Adrenal gland (tissue), 12 donors: ENCODE measurements around the gene FCSK. TPM values are rescaled to one million over a fixed set of nuclear protein-coding genes. Genes with fewer than 3 reads are reported as not detected.

Experiments
- DNase-seq, 7 donors: peaks; one replicate each; pipeline ENCODE4 v3.0.0-alpha.2; 2019 to 2020
- H3K27ac ChIP-seq, 5 donors: fragments of 200-600 bp; sonication (generic) in 4 of 5; 1 replicate in 3 of 5; 2 replicates in 2 of 5; pipeline versions ENCODE4 v1.5.1 to v1.8.0; 2016 to 2020; ENCODE audit warnings: mild to moderate bottlenecking in 1 of 5
- H3K27me3 ChIP-seq: fragments of 200-600 bp; 2 replicates; pipeline ENCODE4 v1.8.0; 2021
- H3K36me3 ChIP-seq, 2 donors: fragments of 200-600 bp; replicated peaks in 1 of 2; 1 replicate in 1 of 2; 2 replicates in 1 of 2; pipeline versions ENCODE4 v1.5.1 to v1.8.0; 2018 to 2022
- H3K4me1 ChIP-seq, 2 donors: fragments of 200-600 bp; replicated peaks in 1 of 2; 1 replicate in 1 of 2; 2 replicates in 1 of 2; pipeline versions ENCODE4 v1.5.1 to v1.8.0; 2018 to 2021
- H3K4me3 ChIP-seq, 4 donors: fragments of 200-600 bp; sonication (generic) in 3 of 4; one replicate each; pipeline ENCODE4 v1.5.1; 2016 to 2018
- H3K9me3 ChIP-seq, 3 donors: fragments of 200-600 bp; sonication (generic) in 1 of 3; replicated peaks in 1 of 3; 1 replicate in 2 of 3; 2 replicates in 1 of 3; pipeline versions ENCODE4 v1.5.1 to v1.8.0; 2016 to 2021
- POLR2A ChIP-seq, 2 donors: fragments of 450-650 bp; IDR thresholded peaks; one replicate each; pipeline ENCODE4 v1.6.1; 2017; ENCODE audit warnings: antibody characterized with exemption in 2 of 2, mild to moderate bottlenecking in 2 of 2, moderate library complexity in 1 of 2
- WGBS, 4 donors: extraction: QIAGEN DNeasy Blood & Tissue Kit in 2 of 4; methylation state at CpG; one replicate each; pipeline versions ENCODE4 v1.1.5 to v1.1.7; 2013 to 2017; 5-methylcytosine and 5-hydroxymethylcytosine counted together
- intact Hi-C, 2 donors: fragments of 100-400 bp; cut with DNase I; formaldehyde crosslinking; loops; one replicate each; pipeline versions ENCODE4 v1.14.1 to v1.15.0; 2022 to 2023
- polyA plus RNA-seq, 3 donors: library from polyadenylated mRNA; stranded (reverse); fragments of 200-250 nt in 2 of 3; fragments of 350-450 nt in 1 of 3; fragmentation: Illumina TruSeq in 1 of 3; extraction: RNeasy Lipid Tissue Mini Kit (QIAGEN cat#74804) in 1 of 3; gene quantifications; one replicate each; pipeline ENCODE4 v1.2.3, GENCODE V29; 2013 to 2014
- total RNA-seq, 9 donors: library from RNA; depleted of rRNA in 4 of 9; stranded (reverse); fragments of >200 nt in 4 of 9; fragments of 120-200 nt in 1 of 9; fragmentation: NEBNext Ultra II Directional in 1 of 9; extraction: Animal tissue kit (Norgen Biotek cat#: 25700) in 1 of 9; gene quantifications; one replicate each; pipeline versions ENCODE4 v1.1.0 to v1.2.4, GENCODE V29; 2013 to 2023
- TF ChIP-seq, protein P1 (sequence below), 6 experiments: fragments of 450-650 bp in 4 of 6; fragments of 200-600 bp in 2 of 6; sonication (generic) in 1 of 6; IDR thresholded peaks; 1 replicate in 5 of 6; 2 replicates in 1 of 6; pipeline versions ENCODE4 v1.5.1 to v1.8.0; 2016 to 2021; ENCODE audit warnings: antibody characterized with exemption in 6 of 6, mild to moderate bottlenecking in 2 of 6, moderate library complexity in 1 of 6
- donor health status: healthy with polysubstance abuse.
- donor health status: Bipolar disorder and iron deficiency.
- donor health status: DM: yes; HTN: yes; CAD: no.
- donor health status: DM: no; HTN: no; CAD: no.
- donor health status: DM: no; HTN: no; CAD: no.
- donor health status: DM: yes; HTN: yes; CAD: no.

Gene FCSK
- total and polyA plus RNA-seq, 12 donors = 5.2 to 34.8 (median 23.0) TPM

- Histone ChIP-seq H3K27me3 (no peaks in the 10 kb centered on the region), H3K27ac (no peak overlapping the region), H3K36me3 (no peaks in the 10 kb centered on the region), H3K4me3 (no peak overlapping the region), H3K9me3 (no peaks in the 10 kb centered on the region), H3K4me1 (peaks cover 0 to 10% of the 10 kb centered on the region in 2 donors)
- no peak for DNase-seq
- intact Hi-C loops = no loop called here
- no peak for TF ChIP-seq POLR2A (IDR thresholded peaks at IDR 0.05)
- TF ChIP-seq, protein P1, sequence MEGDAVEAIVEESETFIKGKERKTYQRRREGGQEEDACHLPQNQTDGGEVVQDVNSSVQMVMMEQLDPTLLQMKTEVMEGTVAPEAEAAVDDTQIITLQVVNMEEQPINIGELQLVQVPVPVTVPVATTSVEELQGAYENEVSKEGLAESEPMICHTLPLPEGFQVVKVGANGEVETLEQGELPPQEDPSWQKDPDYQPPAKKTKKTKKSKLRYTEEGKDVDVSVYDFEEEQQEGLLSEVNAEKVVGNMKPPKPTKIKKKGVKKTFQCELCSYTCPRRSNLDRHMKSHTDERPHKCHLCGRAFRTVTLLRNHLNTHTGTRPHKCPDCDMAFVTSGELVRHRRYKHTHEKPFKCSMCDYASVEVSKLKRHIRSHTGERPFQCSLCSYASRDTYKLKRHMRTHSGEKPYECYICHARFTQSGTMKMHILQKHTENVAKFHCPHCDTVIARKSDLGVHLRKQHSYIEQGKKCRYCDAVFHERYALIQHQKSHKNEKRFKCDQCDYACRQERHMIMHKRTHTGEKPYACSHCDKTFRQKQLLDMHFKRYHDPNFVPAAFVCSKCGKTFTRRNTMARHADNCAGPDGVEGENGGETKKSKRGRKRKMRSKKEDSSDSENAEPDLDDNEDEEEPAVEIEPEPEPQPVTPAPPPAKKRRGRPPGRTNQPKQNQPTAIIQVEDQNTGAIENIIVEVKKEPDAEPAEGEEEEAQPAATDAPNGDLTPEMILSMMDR (IDR thresholded peaks at IDR 0.05) = no peak
- WGBS, 4 donors = 88 to 93% (median 91%) methylated on average over 7 of the region's 7 CpGs
These were observed 1.5 kb downstream of the FCSK start for GRCh38 chr16:70455910-70456309.

DNA sequence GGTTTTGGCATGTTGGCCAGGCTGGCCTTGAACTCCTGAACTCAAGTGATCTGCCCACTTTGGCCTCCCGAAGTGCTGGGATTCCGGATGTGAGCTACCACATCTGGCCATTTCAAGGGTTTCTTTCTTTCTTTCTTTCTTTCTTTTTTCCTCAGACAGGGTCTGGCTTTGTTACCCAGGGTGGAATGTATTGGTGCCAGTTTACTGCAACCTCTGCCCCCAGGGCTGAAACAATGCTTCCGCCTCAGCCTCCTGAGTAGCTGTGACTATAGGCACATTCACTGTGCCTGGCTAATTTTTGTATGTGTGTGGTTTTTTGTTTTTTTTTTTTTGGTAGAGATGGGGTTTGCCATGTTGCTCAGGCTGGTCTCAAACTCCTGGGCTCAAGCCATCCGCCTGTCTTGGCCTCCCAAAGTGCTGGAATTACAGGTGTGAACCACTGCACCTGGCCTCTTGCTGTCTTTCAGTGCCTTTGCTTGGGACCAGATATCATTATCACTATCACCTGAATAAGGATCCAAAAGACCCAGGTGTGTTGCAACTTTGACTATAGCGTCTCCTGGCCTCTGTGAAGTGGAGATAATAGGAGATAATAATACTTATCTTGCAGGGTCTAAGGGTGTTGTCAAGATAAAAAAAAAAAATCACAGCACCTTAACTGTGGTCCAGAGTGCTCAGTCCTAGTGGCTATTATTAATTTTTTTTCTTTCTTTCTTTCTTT lies 3.2 kb downstream of the FCSK start:
- Histone ChIP-seq H3K36me3 (no peaks in the 10 kb centered on the region), H3K27me3 (no peaks in the 10 kb centered on the region), H3K9me3 (no peaks in the 10 kb centered on the region), H3K27ac (no peak overlapping the region), H3K4me1 (peaks cover 0 to 10% of the 10 kb centered on the region in 2 donors), H3K4me3 (no peak overlapping the region)
- DNase-seq = no peak
- 84 to 91% (median 86%) methylated on average over 5 of the region's 5 CpGs for WGBS, 4 donors
- intact Hi-C loops = no loop called here
- TF ChIP-seq, protein P1 (IDR thresholded peaks at IDR 0.05) = no peak
- no peak for TF ChIP-seq POLR2A (IDR thresholded peaks at IDR 0.05)

GRCh38 chr16:70460737-70461261 lies 6.4 kb downstream of the FCSK start:
- H3K4me1 ChIP-seq = no peaks in the 10 kb centered on the region
- H3K36me3 ChIP-seq = peaks cover 0 to 8% of the 10 kb centered on the region in 2 donors
- no peak overlapping the region for H3K27ac ChIP-seq
- whole genome bisulfite sequencing, 4 donors = 78 to 82% (median 79%) methylated on average over 3 to 8 of the region's 8 CpGs
- DNase-seq = no peak
- no peak for TF ChIP-seq POLR2A (IDR thresholded peaks at IDR 0.05)
- TF ChIP-seq, protein P1 (IDR thresholded peaks at IDR 0.05) = no peak
- H3K9me3 ChIP-seq = no peaks in the 10 kb centered on the region
- no peaks in the 10 kb centered on the region for H3K27me3 ChIP-seq
- H3K4me3 ChIP-seq = no peak overlapping the region
- intact Hi-C loops = no loop called here

- no peak for DNase-seq
- Histone ChIP-seq H3K27ac (no peak overlapping the region), H3K9me3 (no peaks in the 10 kb centered on the region), H3K4me3 (no peak overlapping the region), H3K27me3 (no peaks in the 10 kb centered on the region), H3K4me1 (no peaks in the 10 kb centered on the region), H3K36me3 (peaks cover 0 to 19% of the 10 kb centered on the region in 2 donors)
- WGBS, 4 donors = 88 to 100% (median 97%) methylated on average over 2 of the region's 2 CpGs
- intact Hi-C loops = no loop called here
- TF ChIP-seq POLR2A (IDR thresholded peaks at IDR 0.05) = no peak
- TF ChIP-seq, protein P1 (IDR thresholded peaks at IDR 0.05) = no peak
These were observed 8.8 kb downstream of the FCSK start for GRCh38 chr16:70463235-70463634.
